LoVo (cell line): ENCODE data around the gene CLEC1A.
"Not testable (repeated sequence)": the region's sequence is repeated elsewhere in the genome, so short reads cannot be mapped to it uniquely, and the experiment has no call there.

ENCODE experiments used
- DNase-seq: peaks from one replicate; pipeline ENCODE4 v3.0.0-alpha.2; 2016; ENCODE audit warnings: low spot score

The CLEC1A gene

GRCh38 chr12:10042167-10042566, 56.6 kb downstream of the CLEC1A start:
- DNase-seq: no peak

DNA sequence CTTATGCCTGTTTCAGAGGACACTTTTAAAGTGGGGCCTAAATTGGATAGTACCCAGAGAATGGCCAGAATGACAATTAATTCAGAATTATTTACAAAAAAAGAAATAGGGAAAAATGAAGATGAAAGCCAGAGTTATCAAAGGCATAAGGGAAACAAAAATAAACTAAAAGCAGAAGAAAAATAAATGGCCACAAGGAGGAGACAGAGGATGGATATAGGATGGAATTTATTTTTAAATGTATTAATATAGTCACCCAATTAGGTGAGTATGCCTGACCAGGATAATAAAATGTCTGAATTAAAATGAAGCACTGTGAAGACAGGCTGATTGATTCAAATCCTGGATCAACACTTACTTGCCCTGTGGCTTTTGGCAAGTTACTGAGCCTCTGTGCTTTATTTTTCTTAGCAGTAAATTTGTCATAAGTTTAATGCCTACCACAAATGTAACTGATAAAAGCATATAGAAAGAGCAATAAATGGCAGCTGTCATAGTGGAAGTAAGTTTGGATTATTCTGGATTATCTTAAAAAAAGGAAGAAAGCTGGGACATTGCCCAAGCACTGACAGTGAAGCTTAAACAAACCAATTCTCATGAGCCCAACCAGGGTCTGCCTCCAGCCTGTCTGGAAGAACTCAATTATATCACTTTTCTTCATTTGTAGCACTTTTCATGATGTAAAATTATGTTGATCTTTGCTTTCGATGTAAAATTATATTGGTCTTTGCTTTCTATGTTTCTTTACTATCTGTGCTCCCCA, 64.8 kb downstream of the CLEC1A start:
- DNase-seq: no peak

- no peak for DNase-seq
These were observed 67.0 kb downstream of the CLEC1A start for GRCh38 chr12:10031771-10032175.

DNA sequence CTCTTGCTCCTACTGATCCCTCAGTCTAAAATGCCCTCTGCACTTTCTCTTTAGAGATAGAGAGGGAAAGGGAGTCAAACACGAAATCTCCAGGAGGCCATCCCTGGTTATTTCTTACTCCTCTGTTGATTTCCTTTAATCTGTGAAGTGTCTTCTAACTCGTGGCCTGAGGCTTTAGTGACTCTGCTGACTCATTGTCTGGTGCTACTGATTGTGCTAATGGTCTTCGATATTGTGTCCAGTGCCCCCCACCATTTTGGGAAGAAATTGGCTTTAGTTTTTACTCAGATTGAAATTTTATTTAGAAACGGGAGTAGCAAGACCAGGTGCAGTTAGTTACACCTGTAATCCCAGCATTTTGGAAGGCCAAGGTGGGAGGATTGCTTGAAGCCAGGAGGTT, 67.5 kb downstream of the CLEC1A start:
- no peak for DNase-seq

DNA sequence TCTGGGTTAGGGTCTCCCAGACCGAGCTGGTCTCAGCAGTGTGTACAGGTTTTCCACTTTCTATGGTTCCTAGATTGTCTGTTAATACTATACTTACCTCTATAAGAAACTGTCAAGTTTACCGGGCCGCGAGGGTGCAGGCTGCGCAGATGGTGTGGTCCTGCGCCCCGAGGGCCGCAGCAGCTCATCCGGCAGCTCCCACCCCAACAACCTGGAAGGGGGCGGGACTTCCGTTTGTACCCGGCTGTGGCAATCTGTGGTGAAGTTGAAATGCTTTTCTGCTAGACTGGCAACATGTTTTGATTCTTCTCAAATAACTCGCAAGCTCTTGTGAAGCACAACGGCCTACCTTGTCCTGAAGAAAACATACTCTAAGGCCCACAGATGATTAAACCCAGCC, 68.3 kb downstream of the CLEC1A start, which contains the start of gene CLEC9A:
Gene CLEC9A, plus strand, starts transcription at position 237 of the 400 bp plus-strand sequence. CDS start 22,006 bp downstream, outside the sequence.
- no peak for DNase-seq

DNA sequence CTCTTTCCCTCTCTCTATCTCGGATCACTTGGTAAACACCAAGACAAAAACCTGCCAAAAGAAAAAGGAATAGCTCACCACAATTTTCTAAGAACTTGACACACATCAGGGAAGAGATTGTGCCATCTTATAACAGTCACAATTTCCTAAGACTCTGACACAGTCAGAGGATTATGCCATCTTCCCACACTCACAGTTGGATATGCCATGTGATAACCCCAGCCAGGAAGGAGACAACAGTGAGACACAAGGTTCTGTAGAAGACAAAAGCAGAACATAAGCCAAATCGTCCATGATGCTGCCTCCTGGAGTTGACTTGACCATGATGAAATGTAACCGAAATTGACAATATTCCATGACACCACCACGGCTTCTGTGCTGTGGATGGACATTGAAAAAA, 71.1 kb downstream of the CLEC1A start:
- DNase-seq: no peak

DNA sequence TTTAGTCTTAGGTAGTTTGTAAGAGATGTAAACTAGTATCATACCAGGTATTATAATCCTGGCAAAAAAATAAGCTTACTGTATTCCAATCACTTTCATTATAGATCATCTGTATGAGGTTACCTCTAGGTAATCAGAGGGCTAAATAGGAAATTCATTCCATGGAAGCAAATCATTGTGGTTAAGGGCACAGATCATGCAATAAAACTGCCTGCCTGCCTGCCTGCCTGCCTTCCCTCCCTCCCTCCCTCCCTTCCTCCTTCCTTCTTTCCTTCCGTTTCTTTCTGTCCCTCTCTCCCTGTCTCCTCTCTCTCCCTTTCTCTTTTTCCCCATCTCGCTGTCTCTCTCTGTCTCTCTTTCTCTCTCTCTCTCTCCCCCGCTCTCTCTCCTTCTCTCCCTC, 71.5 kb downstream of the CLEC1A start:
- no peak for DNase-seq

- DNase-seq: not testable (repeated sequence)
These were observed 72.1 kb downstream of the CLEC1A start for GRCh38 chr12:10026666-10027065.

GRCh38 chr12:10025236-10025635, 73.5 kb downstream of the CLEC1A start:
- no peak for DNase-seq

- DNase-seq: no peak
These were observed 77.4 kb downstream of the CLEC1A start for GRCh38 chr12:10021342-10021741.
